ENCODE measurements around the gene MRE11. TPM values are rescaled to one million over a fixed set of nuclear protein-coding genes. Genes with fewer than 3 reads are reported as not detected.
"Not testable (repeated sequence)": the region's sequence is repeated elsewhere in the genome, so short reads cannot be mapped to it uniquely, and the experiment has no call there.

MRE11 gene
- total and polyA plus RNA-seq, 9 of the 15 experiments (the other 6 are each of a cell fraction or from before 2014, with no cell fraction given): 18.3 to 45.2 (median 29.1) TPM

GRCh38 chr11:94379613-94380012 is 114.0 kb downstream of the MRE11 start:
- no peak overlapping the region for H3K4me3 ChIP-seq
- FAIRE-seq (no peak), ATAC-seq (no peak), DNase-seq (ENCODE audit: extremely low read depth in 1 of 4, low spot score in 3 of 4) (no peak)
- no peaks in the 10 kb centered on the region for H4K20me1 ChIP-seq (replicated peaks; ENCODE audit: control insufficient read depth, insufficient read depth, low read length)
- H3K9me1 ChIP-seq (ENCODE audit: control insufficient read depth, insufficient read depth, low read length): no peaks in the 10 kb centered on the region
- in situ Hi-C loops (cut with MboI) (no loop called here), intact Hi-C loops (cut with micrococcal nuclease) (no loop called here)
- no peak for TF ChIP-seq ZNF445 (CRISPR knock-in tag; IDR thresholded peaks at IDR 0.05; ENCODE audit: low read depth)
- TF ChIP-seq NUFIP1 (IDR thresholded peaks at IDR 0.05; ENCODE audit: partially characterized antibody): no peak
- TF ChIP-seq SAP30 (IDR thresholded peaks at IDR 0.05; ENCODE audit: borderline replicate concordance, insufficient read depth, low read depth, low read length, poor library complexity, severe bottlenecking): no peak
- no TSS peak for BruUV-seq (replicated peaks)
- H3K4me1 ChIP-seq (replicated peaks in 1 of 2; ENCODE audit: control insufficient read depth in 2 of 2, insufficient read depth in 2 of 2, low read length in 2 of 2): no peaks in the 10 kb centered on the region
- WGBS (ENCODE audit: insufficient coverage, low coverage, missing lambda C conversion rate): 2% methylated on average over 5 of the region's 5 CpGs
- peaks cover 0 to 22% of the 10 kb centered on the region in 2 experiments; a peak in 3 of 5 replicates for H3K27me3 ChIP-seq (ENCODE audit: control insufficient read depth in 2 of 2, insufficient read depth in 2 of 2, low read length in 2 of 2)
- H3K9ac ChIP-seq (ENCODE audit: insufficient read depth in 1 of 2, low read depth in 2 of 2, low read length in 2 of 2): no peak overlapping the region
- no peaks in the 10 kb centered on the region for H3K9me3 ChIP-seq (replicated peaks; ENCODE audit: control insufficient read depth, insufficient read depth, low read depth, low read length)
- no peak overlapping the region for H2AFZ ChIP-seq (ENCODE audit: low read depth, low read length)
- CTCF ChIA-PET (ENCODE audit: low intra/inter-chr PET ratio): no interaction called here
- no peaks in the 10 kb centered on the region for H3K36me3 ChIP-seq (ENCODE audit: control insufficient read depth, insufficient read depth, low read length)
- POLR2A ChIA-PET: interaction anchor here (0.6 kb wide), 1 partner anchor 15 kb away, joined by 3 read pairs; no protein-coding TSS in a partner anchor
- H3K27ac ChIP-seq (ENCODE audit: extremely low read depth, low read depth, low read length): no peak overlapping the region
- no peaks in the 10 kb centered on the region for H3K79me2 ChIP-seq (ENCODE audit: control insufficient read depth, insufficient read depth, low read length)
- no peak overlapping the region for H3K4me2 ChIP-seq (ENCODE audit: insufficient read depth, low read length)

GRCh38 chr11:94376841-94377240 is 116.8 kb downstream of the MRE11 start:
- no peak overlapping the region for H3K4me2 ChIP-seq (ENCODE audit: insufficient read depth, low read length)
- H3K9ac ChIP-seq (ENCODE audit: insufficient read depth in 1 of 2, low read depth in 2 of 2, low read length in 2 of 2): no peak overlapping the region
- FAIRE-seq (no peak), ATAC-seq (no peak), DNase-seq (ENCODE audit: extremely low read depth in 1 of 4, low spot score in 3 of 4) (no peak)
- POLR2A ChIA-PET: no interaction called here
- CTCF ChIA-PET (ENCODE audit: low intra/inter-chr PET ratio): no interaction called here
- H3K27ac ChIP-seq (ENCODE audit: extremely low read depth, low read depth, low read length): no peak overlapping the region
- no peak overlapping the region for H3K4me3 ChIP-seq
- intact Hi-C loops (cut with micrococcal nuclease): no loop called here
- no peaks in the 10 kb centered on the region for H3K9me1 ChIP-seq (ENCODE audit: control insufficient read depth, insufficient read depth, low read length)
- no peaks in the 10 kb centered on the region for H3K9me3 ChIP-seq (replicated peaks; ENCODE audit: control insufficient read depth, insufficient read depth, low read depth, low read length)
- in situ Hi-C loops (cut with MboI): no loop called here
- H2AFZ ChIP-seq (ENCODE audit: low read depth, low read length): no peak overlapping the region
- no peaks in the 10 kb centered on the region for H3K79me2 ChIP-seq (ENCODE audit: control insufficient read depth, insufficient read depth, low read length)
- 0% methylated on average over 1 of the region's 1 CpG for WGBS (ENCODE audit: insufficient coverage, low coverage, missing lambda C conversion rate)
- TF ChIP-seq BCL6 (CRISPR knock-in tag; IDR thresholded peaks at IDR 0.05) (no peak), XRCC4 (IDR thresholded peaks at IDR 0.05; ENCODE audit: extremely low read depth, insufficient read depth, insufficient read length) (no peak), ZNF830 (CRISPR knock-in tag; IDR thresholded peaks at IDR 0.05) (no peak)
- H4K20me1 ChIP-seq (replicated peaks; ENCODE audit: control insufficient read depth, insufficient read depth, low read length): no peaks in the 10 kb centered on the region
- no peaks in the 10 kb centered on the region for H3K4me1 ChIP-seq (replicated peaks in 1 of 2; ENCODE audit: control insufficient read depth in 2 of 2, insufficient read depth in 2 of 2, low read length in 2 of 2)
- BruUV-seq (replicated peaks): no TSS peak
- H3K27me3 ChIP-seq (ENCODE audit: control insufficient read depth in 2 of 2, insufficient read depth in 2 of 2, low read length in 2 of 2): peaks cover 0 to 20% of the 10 kb centered on the region in 2 experiments; a peak in 3 of 5 replicates
- no peaks in the 10 kb centered on the region for H3K36me3 ChIP-seq (ENCODE audit: control insufficient read depth, insufficient read depth, low read length)

GRCh38 chr11:94370576-94370975 is 123.1 kb downstream of the MRE11 start:
- H3K9me1 ChIP-seq (ENCODE audit: control insufficient read depth, insufficient read depth, low read length); BruUV-seq (replicated peaks); H2AFZ ChIP-seq (ENCODE audit: low read depth, low read length); ATAC-seq; DNase-seq (ENCODE audit: extremely low read depth in 1 of 4, low spot score in 3 of 4); H3K79me2 ChIP-seq (ENCODE audit: control insufficient read depth, insufficient read depth, low read length); in situ Hi-C loops (cut with MboI); H3K4me3 ChIP-seq; FAIRE-seq; H3K9me3 ChIP-seq (replicated peaks; ENCODE audit: control insufficient read depth, insufficient read depth, low read depth, low read length); POLR2A ChIA-PET; CTCF ChIA-PET (ENCODE audit: low intra/inter-chr PET ratio); H3K9ac ChIP-seq (ENCODE audit: insufficient read depth in 1 of 2, low read depth in 2 of 2, low read length in 2 of 2); H3K4me1 ChIP-seq (replicated peaks in 1 of 2; ENCODE audit: control insufficient read depth in 2 of 2, insufficient read depth in 2 of 2, low read length in 2 of 2); H3K4me2 ChIP-seq (ENCODE audit: insufficient read depth, low read length); H4K20me1 ChIP-seq (replicated peaks; ENCODE audit: control insufficient read depth, insufficient read depth, low read length); H3K27ac ChIP-seq (ENCODE audit: extremely low read depth, low read depth, low read length); H3K36me3 ChIP-seq (ENCODE audit: control insufficient read depth, insufficient read depth, low read length); intact Hi-C loops (cut with micrococcal nuclease); H3K27me3 ChIP-seq (ENCODE audit: control insufficient read depth in 2 of 2, insufficient read depth in 2 of 2, low read length in 2 of 2): not testable (repeated sequence)
- 2% methylated on average over 6 of the region's 6 CpGs for WGBS (ENCODE audit: insufficient coverage, low coverage, missing lambda C conversion rate)

All from K562 (cell line).